Measurements from ENCODE around the gene NXPH4.

Gene NXPH4

GRCh38 chr12:57182918-57183575 is 33.5 kb upstream of the NXPH4 start:
- peak in 47 of 58 donors; percentile 9 to 68 (median 31) for DNase-seq

- no peak for DNase-seq
These were observed 32.5 kb upstream of the NXPH4 start for GRCh38 chr12:57183939-57184725.

GRCh38 chr12:57185403-57185802 is 31.2 kb upstream of the NXPH4 start:
- peak in 2 of 58 donors; percentile 9 to 23 for DNase-seq

- no peak for DNase-seq
These were observed 30.6 kb upstream of the NXPH4 start for GRCh38 chr12:57185906-57186508.

GRCh38 chr12:57187222-57188089 is 29.1 kb upstream of the NXPH4 start:
- DNase-seq, result peak in 12 of 58 donors; percentile 7 to 37 (median 22)

- DNase-seq, result no peak
These were observed 28.5 kb upstream of the NXPH4 start for GRCh38 chr12:57188090-57188425.

GRCh38 chr12:57190037-57190436 is 26.6 kb upstream of the NXPH4 start:
- DNase-seq, result peak in 24 of 58 donors; percentile 12 to 58 (median 38)

- no peak for DNase-seq
These were observed 25.8 kb upstream of the NXPH4 start for GRCh38 chr12:57190821-57191220.

GRCh38 chr12:57191410-57191809 is 25.2 kb upstream of the NXPH4 start:
- no peak for DNase-seq

- no peak for DNase-seq
These were observed 23.7 kb upstream of the NXPH4 start for GRCh38 chr12:57192920-57193319.

GRCh38 chr12:57193706-57194245 is 22.8 kb upstream of the NXPH4 start:
- peak in 1 of 58 donors; percentile 20 for DNase-seq

- DNase-seq, result no peak
These were observed 22.3 kb upstream of the NXPH4 start for GRCh38 chr12:57194253-57194652.

GRCh38 chr12:57195186-57195585 is 21.4 kb upstream of the NXPH4 start:
- DNase-seq, result peak in 12 of 58 donors; percentile 9 to 47 (median 26)

- DNase-seq, result peak in 3 of 58 donors; percentile 3 to 26 (median 25)
These were observed 20.8 kb upstream of the NXPH4 start for GRCh38 chr12:57195611-57196371.

- peak in 12 of 58 donors; percentile 9 to 63 (median 22) for DNase-seq
These were observed 20.2 kb upstream of the NXPH4 start for GRCh38 chr12:57196439-57196838.

GRCh38 chr12:57196956-57197355 is 19.6 kb upstream of the NXPH4 start:
- DNase-seq, result no peak

GRCh38 chr12:57198329-57198728 is 18.3 kb upstream of the NXPH4 start:
- DNase-seq, result no peak

- DNase-seq, result no peak
These were observed 17.4 kb upstream of the NXPH4 start for GRCh38 chr12:57199191-57199590.

- DNase-seq, result no peak
These were observed 16.1 kb upstream of the NXPH4 start for GRCh38 chr12:57200497-57200896.

GRCh38 chr12:57201219-57201618 is 15.4 kb upstream of the NXPH4 start:
- peak in 1 of 58 donors; percentile 2 for DNase-seq

Data from anterior cingulate cortex (tissue), 58 donors.